ENCODE results near the gene GIGYF2.

Gene GIGYF2

DNA sequence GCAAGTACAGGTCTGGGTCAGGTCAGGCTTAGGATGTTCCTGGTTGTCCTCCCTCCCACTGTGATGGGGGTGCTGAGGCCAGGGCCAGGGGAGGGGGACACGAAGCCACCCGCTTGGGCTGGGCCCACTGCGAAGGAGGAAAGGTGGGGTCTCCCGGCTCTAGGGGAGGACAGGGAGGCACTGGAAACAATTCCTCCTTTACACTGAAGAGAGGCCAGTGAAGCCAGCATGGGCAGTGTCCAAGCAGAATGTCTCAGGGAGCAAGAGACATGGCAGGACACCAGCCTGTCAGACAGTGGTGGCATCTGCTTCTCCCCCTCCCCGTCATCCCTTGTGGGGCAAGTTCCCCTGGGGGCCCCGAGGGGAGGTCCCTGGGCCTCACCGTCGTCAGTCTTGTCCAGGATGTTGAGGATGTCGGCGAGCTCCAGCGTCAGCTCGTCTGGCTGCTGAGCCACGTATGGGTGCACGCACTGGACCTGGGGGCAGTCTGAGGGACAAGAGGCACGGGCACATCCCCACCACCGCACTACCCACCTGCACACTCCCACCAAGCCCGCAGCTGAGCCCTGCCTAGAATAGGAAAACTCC, 183.7 kb downstream of the GIGYF2 start:
- no peak for DNase-seq (ENCODE audit: low read depth, low spot score)

GRCh38 chr2:232882085-232882484, 185.0 kb downstream of the GIGYF2 start:
- DNase-seq (ENCODE audit: low read depth, low spot score): no peak

- no peak for DNase-seq (ENCODE audit: low read depth, low spot score)
These were observed 185.5 kb downstream of the GIGYF2 start for GRCh38 chr2:232882505-232883115.

DNA sequence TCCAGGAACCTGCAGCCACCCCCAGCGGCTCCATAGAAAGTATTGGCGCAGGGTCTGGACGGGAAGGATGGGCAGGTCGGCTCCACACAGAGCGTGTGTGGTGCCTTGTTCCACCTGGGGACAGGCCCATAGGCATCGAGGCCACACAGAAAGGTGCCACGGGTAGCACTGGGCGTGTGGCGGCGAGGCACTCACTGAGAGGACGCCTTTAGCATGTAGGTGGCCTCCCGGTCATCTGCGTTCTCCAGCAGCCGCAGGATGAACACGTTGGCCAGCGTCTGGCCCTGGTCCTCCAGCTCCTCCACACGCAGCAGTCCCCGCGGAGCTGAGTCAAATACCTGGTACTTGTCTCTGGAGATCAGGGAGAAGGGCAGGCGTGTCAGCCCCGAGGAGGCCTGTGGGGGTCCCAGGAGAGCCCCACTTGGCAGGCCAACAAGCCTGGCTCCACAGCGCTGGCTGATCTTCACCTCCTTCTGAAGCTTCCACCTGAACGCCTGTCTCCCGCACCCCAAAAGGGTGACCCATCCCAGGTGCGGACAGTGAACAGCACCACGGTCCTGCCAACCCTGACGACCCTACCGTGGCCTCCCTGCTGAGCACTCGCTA, 186.1 kb downstream of the GIGYF2 start:
- no peak for DNase-seq (ENCODE audit: low read depth, low spot score)

- no peak for DNase-seq (ENCODE audit: low read depth, low spot score)
These were observed 186.9 kb downstream of the GIGYF2 start for GRCh38 chr2:232884001-232884421.

DNA sequence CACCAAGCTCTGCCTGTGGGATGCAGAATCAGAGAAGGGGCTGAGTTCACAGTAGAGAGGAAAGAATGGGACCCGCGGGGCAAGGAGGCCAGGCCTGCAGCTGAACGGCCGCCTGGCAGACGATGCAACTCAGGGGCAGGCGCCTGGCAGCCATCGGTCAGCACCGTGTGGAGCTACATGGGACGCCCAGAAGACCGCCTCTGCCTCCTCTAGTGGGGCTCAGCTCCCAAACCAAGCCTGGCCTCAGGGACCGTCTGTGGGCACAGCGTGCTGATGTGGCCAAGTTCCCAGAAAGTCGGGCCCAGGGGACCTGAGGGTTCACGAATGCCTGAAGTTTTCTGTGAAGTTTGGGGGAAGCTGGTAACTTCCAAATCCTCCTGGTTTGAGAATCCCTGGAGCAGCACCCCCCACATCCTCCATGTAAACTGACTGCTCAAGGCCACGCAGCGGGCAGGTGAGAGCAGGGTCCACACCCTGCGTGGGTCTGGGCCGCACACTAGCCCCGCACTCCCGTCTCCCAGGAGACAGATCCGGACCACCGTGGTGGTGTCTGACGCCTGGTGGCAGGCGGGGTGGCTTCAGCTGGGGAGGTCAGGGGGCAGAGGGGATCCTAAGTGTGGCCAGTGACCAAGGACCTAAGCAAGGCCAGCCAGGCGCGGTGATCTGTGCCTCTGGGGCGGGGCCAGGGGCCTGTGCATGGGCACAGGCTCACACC, 187.6 kb downstream of the GIGYF2 start:
- DNase-seq (ENCODE audit: low read depth, low spot score): no peak

- no peak for DNase-seq (ENCODE audit: low read depth, low spot score)
These were observed 188.3 kb downstream of the GIGYF2 start for GRCh38 chr2:232885264-232885961.

GRCh38 chr2:232886176-232886575, 189.0 kb downstream of the GIGYF2 start:
- DNase-seq (ENCODE audit: low read depth, low spot score): no peak

- no peak for DNase-seq (ENCODE audit: low read depth, low spot score)
These were observed 189.5 kb downstream of the GIGYF2 start for GRCh38 chr2:232886632-232887031.

- no peak for DNase-seq (ENCODE audit: low read depth, low spot score)
These were observed 190.2 kb downstream of the GIGYF2 start for GRCh38 chr2:232887171-232887850.

- DNase-seq (ENCODE audit: low read depth, low spot score): no peak
These were observed 191.1 kb downstream of the GIGYF2 start for GRCh38 chr2:232888099-232888836.

DNA sequence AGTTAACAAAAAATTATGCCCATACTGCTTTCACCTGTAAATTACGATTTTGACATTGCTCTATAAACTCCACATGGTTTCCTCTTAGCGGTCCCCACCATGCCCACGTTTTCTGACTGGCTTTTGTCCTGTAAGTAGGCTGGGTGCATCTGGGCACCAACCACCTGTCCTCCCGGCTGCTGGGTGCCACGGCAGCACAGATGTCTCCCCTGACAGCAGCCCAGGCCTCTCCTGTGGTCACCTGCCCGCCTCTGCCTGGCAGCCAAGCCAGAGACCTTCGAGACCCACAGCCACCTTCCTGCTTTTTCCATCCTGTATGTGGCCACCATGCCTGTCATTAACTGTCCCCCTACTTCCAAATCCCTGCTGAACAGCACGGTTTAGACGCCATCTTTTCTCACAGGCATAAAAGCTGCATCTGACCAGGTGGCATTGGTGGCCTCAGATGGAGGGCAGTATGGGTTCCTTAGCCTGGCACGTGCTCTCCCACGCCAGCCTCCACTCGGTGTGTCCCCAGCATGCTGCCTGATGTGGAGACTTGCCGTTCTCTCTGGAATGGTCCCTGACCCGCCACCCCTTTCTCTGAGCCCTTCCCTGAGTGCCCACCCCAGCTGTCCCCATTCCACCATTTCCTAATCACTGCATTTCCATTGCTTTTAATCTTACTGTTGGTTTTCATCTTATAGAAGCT, 191.9 kb downstream of the GIGYF2 start:
- no peak for DNase-seq (ENCODE audit: low read depth, low spot score)

GRCh38 chr2:232889876-232890401, 192.8 kb downstream of the GIGYF2 start:
- no peak for DNase-seq (ENCODE audit: low read depth, low spot score)

DNA sequence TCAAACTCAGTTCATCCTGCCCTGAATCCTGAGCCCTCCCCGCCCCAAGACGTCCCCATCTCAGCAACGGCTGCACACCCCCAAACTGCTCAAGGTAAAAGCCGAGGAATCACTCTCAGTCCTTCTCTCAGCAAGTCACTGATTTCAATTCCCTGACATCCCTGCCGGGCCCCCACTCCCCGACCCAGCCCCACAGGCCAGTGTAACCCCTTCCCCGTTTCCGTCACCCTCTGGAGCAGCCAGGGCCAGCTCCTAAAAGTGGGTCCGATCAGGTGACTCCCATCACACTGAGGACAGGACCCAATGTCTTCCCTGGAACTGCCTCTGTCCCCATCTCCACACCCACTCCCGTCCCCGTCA, 193.4 kb downstream of the GIGYF2 start:
- no peak for DNase-seq (ENCODE audit: low read depth, low spot score)

DNA sequence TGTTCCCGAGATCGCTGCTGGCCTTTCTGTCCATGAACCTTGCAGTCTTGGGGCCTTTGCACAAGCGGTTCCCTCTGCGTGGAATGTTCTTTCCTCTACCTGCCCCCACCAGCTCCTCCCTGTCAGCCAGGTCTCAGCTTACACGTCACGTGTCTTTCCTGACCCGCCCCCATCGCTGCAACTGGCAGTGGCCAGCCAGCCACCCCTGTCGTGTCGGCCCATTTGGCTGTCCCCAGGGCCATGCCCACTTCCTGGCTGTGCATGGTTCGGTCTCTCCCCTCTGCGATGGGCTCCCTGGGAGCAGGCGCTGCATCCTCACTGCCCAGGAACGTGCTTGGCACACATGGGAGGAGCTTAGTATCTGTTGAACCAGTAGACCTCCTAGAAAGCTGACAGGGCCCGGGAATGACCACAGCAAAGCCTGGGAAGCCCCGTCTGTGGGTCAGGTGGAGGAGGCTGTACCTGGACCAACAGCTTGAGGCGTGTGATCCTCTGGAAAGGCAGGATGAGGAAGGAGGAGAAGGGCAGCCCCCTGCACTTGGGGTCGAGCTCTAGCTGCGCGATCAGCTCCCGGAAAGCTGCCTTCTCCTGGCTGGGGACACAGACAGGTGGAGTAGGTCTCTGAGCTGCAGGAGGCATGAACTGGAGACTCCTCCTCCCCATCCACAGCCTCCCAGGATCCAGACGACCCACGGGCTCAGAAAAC, 193.9 kb downstream of the GIGYF2 start:
- DNase-seq (ENCODE audit: low read depth, low spot score): peak; percentile 52

GRCh38 chr2:232891621-232892071, 194.5 kb downstream of the GIGYF2 start:
- DNase-seq (ENCODE audit: low read depth, low spot score): peak; percentile 62

DNA sequence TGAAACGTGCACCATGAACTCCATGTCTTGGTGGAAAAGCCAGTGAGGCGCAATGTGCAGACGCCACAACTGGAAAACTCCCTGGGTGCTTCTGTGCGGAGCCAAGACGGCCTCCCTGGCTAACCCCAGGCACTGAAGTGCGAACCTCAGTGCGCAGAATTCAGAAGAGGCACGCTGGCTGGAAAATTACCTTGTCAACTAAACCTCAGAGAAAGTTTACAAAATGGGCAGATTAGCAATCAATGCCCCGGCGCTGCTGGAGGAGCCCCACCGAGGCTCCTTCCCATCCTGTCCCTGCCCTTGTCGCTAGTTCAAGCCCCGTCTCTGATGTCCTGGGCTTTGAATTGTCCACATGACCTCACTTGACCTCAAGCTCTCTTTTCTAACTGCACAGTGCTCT, 195.1 kb downstream of the GIGYF2 start:
- no peak for DNase-seq (ENCODE audit: low read depth, low spot score)

- DNase-seq (ENCODE audit: low read depth, low spot score): no peak
These were observed 195.7 kb downstream of the GIGYF2 start for GRCh38 chr2:232892843-232893242.

DNA sequence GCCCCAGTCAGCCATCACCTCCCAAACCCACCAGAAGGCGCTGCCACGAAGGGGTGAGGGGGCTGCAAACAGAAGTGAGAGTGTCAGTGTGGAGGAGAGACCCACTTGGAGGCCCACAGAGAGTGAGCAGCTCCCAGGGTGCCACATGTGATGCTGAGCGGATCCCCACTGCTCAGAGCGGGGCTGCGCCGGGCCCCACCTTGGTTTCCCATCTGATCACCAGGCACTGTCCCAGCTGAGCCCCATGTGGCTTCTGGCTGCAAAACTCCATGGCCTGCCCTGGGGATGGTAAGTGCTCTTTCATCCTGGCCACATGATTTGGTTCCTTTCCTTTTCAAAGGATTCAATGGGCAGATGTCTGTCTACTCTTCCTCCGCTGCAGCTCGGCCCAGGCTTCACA, 196.7 kb downstream of the GIGYF2 start:
- no peak for DNase-seq (ENCODE audit: low read depth, low spot score)
